Measurements from ENCODE around the gene TCFL5. TPM values are rescaled to one million over a fixed set of nuclear protein-coding genes. Genes with fewer than 3 reads are reported as not detected.

Gene TCFL5
- total and polyA plus RNA-seq, 12 donors, result 2.5 to 8.3 (median 6.4) TPM

- peaks cover 16 to 97% (median 74%) of the 10 kb centered on the region in 9 donors for H3K36me3 ChIP-seq
- intact Hi-C loops (cut with DNase I), result loop anchor here in 2 of 10 donors (10.0 kb wide), 1 partner anchor 112 kb away; the partner anchor contains the start of gene BHLHE23 (in 2 of the 2)
- H3K27me3 ChIP-seq, result no peaks in the 10 kb centered on the region
- no peak overlapping the region for H3K4me3 ChIP-seq
- WGBS, 2 donors, result 92 to 93% methylated on average over 25 of the region's 25 CpGs
- H3K4me1 ChIP-seq, result peaks cover 0 to 4% (median 0%) of the 10 kb centered on the region in 9 donors
- no peak for TF ChIP-seq CTCF (IDR thresholded peaks at IDR 0.05)
- no peak overlapping the region for H3K27ac ChIP-seq
- DNase-seq, result no peak
- H3K9me3 ChIP-seq, result no peaks in the 10 kb centered on the region
- no peak for ATAC-seq
These were observed 31.0 kb upstream of the TCFL5 start for GRCh38 chr20:62892348-62893304.

GRCh38 chr20:62891111-62891510 is 29.5 kb upstream of the TCFL5 start:
- Histone ChIP-seq H3K9me3 (no peaks in the 10 kb centered on the region), H3K36me3 (peaks cover 16 to 100% (median 76%) of the 10 kb centered on the region in 9 donors), H3K4me1 (peaks cover 0 to 13% (median 0%) of the 10 kb centered on the region in 9 donors), H3K27me3 (no peaks in the 10 kb centered on the region), H3K4me3 (no peak overlapping the region), H3K27ac (no peak overlapping the region)
- intact Hi-C loops (cut with DNase I), result loop anchor here in 2 of 10 donors (10.0 kb wide), 1 partner anchor 114 kb away; the partner anchor contains the start of gene BHLHE23 (in 2 of the 2)
- no peak for TF ChIP-seq CTCF (IDR thresholded peaks at IDR 0.05)
- 66 to 72% methylated on average over 15 of the region's 15 CpGs for WGBS, 2 donors
- DNase-seq (no peak), ATAC-seq (no peak)

GRCh38 chr20:62890444-62890843 is 28.8 kb upstream of the TCFL5 start:
- Histone ChIP-seq H3K27me3 (no peaks in the 10 kb centered on the region), H3K9me3 (no peaks in the 10 kb centered on the region), H3K4me1 (peaks cover 0 to 13% (median 0%) of the 10 kb centered on the region in 9 donors), H3K27ac (no peak overlapping the region), H3K4me3 (no peak overlapping the region), H3K36me3 (peaks cover 16 to 100% (median 76%) of the 10 kb centered on the region in 9 donors)
- ATAC-seq (no peak), DNase-seq (no peak)
- TF ChIP-seq CTCF (IDR thresholded peaks at IDR 0.05), result no peak
- 83 to 87% methylated on average over 7 of the region's 7 CpGs for WGBS, 2 donors
- intact Hi-C loops (cut with DNase I), result loop anchor here in 2 of 10 donors (10.0 kb wide), 1 partner anchor 114 kb away; the partner anchor contains the start of gene BHLHE23 (in 2 of the 2)

GRCh38 chr20:62889871-62890270 is 28.2 kb upstream of the TCFL5 start:
- 89 to 92% methylated on average over 9 of the region's 9 CpGs for WGBS, 2 donors
- no peak for TF ChIP-seq CTCF (IDR thresholded peaks at IDR 0.05)

More at GRCh38 chr20:62889871-62890270, 28.2 kb upstream of the TCFL5 start:
- Histone ChIP-seq H3K27me3 (no peaks in the 10 kb centered on the region), H3K4me3 (no peak overlapping the region), H3K27ac (no peak overlapping the region), H3K36me3 (peaks cover 16 to 99% (median 73%) of the 10 kb centered on the region in 9 donors), H3K9me3 (no peaks in the 10 kb centered on the region), H3K4me1 (peaks cover 0 to 13% (median 0%) of the 10 kb centered on the region in 9 donors)
- ATAC-seq, result no peak
- DNase-seq, result no peak
- intact Hi-C loops (cut with DNase I), result loop anchor here in 2 of 10 donors (10.0 kb wide), 1 partner anchor 115 kb away; the partner anchor contains the start of gene BHLHE23 (in 2 of the 2)

Data from heart right ventricle (tissue), 16 donors.